ENCODE measurements around the gene TRAF7. TPM values are rescaled to one million over a fixed set of nuclear protein-coding genes. Genes with fewer than 3 reads are reported as not detected.
A peak's percentile ranks its signal among the peaks of the same experiment; 100 is the strongest.
"Not testable (repeated sequence)": the region's sequence is repeated elsewhere in the genome, so short reads cannot be mapped to it uniquely, and the experiment has no call there.

Gene TRAF7
- total RNA-seq, 4 donors from 2014 or later, result 15.3 to 97.1 (median 51.7) TPM

- DNase-seq, result peak; percentile 50 to 53
- Histone ChIP-seq H3K27me3 (no peaks in the 10 kb centered on the region), H3K36me3 (no peaks in the 10 kb centered on the region), H3K27ac (peak overlapping the region; percentile 98), H3K4me3 (peak overlapping the region; percentile 8 to 29), H3K4me1 (peaks cover 0 to 36% of the 10 kb centered on the region in 2 donors), H3K9me3 (no peaks in the 10 kb centered on the region)
- intact Hi-C loops (cut with DNase I; ENCODE audit: low total_unique reads), result no loop called here
- TF ChIP-seq, protein P1, sequence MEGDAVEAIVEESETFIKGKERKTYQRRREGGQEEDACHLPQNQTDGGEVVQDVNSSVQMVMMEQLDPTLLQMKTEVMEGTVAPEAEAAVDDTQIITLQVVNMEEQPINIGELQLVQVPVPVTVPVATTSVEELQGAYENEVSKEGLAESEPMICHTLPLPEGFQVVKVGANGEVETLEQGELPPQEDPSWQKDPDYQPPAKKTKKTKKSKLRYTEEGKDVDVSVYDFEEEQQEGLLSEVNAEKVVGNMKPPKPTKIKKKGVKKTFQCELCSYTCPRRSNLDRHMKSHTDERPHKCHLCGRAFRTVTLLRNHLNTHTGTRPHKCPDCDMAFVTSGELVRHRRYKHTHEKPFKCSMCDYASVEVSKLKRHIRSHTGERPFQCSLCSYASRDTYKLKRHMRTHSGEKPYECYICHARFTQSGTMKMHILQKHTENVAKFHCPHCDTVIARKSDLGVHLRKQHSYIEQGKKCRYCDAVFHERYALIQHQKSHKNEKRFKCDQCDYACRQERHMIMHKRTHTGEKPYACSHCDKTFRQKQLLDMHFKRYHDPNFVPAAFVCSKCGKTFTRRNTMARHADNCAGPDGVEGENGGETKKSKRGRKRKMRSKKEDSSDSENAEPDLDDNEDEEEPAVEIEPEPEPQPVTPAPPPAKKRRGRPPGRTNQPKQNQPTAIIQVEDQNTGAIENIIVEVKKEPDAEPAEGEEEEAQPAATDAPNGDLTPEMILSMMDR (IDR thresholded peaks at IDR 0.05), result no peak
- TF ChIP-seq POLR2A (IDR thresholded peaks at IDR 0.05), result no peak
Observed at GRCh38 chr16:2121853-2122252, 33.7 kb upstream of the TRAF7 start.

- Histone ChIP-seq H3K27me3 (no peaks in the 10 kb centered on the region), H3K9me3 (no peaks in the 10 kb centered on the region), H3K27ac (peak overlapping the region; percentile 98), H3K4me1 (peaks cover 0 to 42% of the 10 kb centered on the region in 2 donors), H3K36me3 (no peaks in the 10 kb centered on the region), H3K4me3 (no peak overlapping the region)
- no peak for DNase-seq
- intact Hi-C loops (cut with DNase I; ENCODE audit: low total_unique reads), result no loop called here
- TF ChIP-seq POLR2A (IDR thresholded peaks at IDR 0.05), result no peak
- TF ChIP-seq, protein P1 (IDR thresholded peaks at IDR 0.05), result no peak
Observed at GRCh38 chr16:2122429-2122828, 33.2 kb upstream of the TRAF7 start.

GRCh38 chr16:2122934-2123683 lies 32.5 kb upstream of the TRAF7 start:
- H3K4me3 ChIP-seq; intact Hi-C loops (cut with DNase I; ENCODE audit: low total_unique reads); H3K36me3 ChIP-seq; H3K9me3 ChIP-seq; H3K27me3 ChIP-seq: not testable (repeated sequence)
- peak; percentile 61 to 67 for DNase-seq
- H3K4me1 ChIP-seq, result peaks cover 0 to 42% of the 10 kb centered on the region in 2 donors
- peak overlapping the region; percentile 98 for H3K27ac ChIP-seq
- TF ChIP-seq POLR2A (IDR thresholded peaks at IDR 0.05), result peak in 1 of 2 donors; percentile 16

- H3K9me3 ChIP-seq; H3K27me3 ChIP-seq; intact Hi-C loops (cut with DNase I; ENCODE audit: low total_unique reads); H3K36me3 ChIP-seq: not testable (repeated sequence)
- Histone ChIP-seq H3K27ac (peak overlapping the region; percentile 98), H3K4me3 (peak overlapping the region; percentile 34 to 41), H3K4me1 (peaks cover 0 to 42% of the 10 kb centered on the region in 2 donors)
- peak in 1 of 2 donors; percentile 40 for DNase-seq
Observed at GRCh38 chr16:2123706-2124376, 31.7 kb upstream of the TRAF7 start.

- DNase-seq; H3K9me3 ChIP-seq; intact Hi-C loops (cut with DNase I; ENCODE audit: low total_unique reads); H3K27me3 ChIP-seq; H3K36me3 ChIP-seq: not testable (repeated sequence)
- H3K4me1 ChIP-seq, result peaks cover 0 to 42% of the 10 kb centered on the region in 2 donors
- peak overlapping the region; percentile 34 to 41 for H3K4me3 ChIP-seq
- peak overlapping the region; percentile 98 for H3K27ac ChIP-seq
Observed at GRCh38 chr16:2124377-2124693, 31.2 kb upstream of the TRAF7 start.

- H3K36me3 ChIP-seq; intact Hi-C loops (cut with DNase I; ENCODE audit: low total_unique reads); H3K27me3 ChIP-seq; H3K9me3 ChIP-seq: not testable (repeated sequence)
- H3K4me1 ChIP-seq, result peaks cover 0 to 42% of the 10 kb centered on the region in 2 donors
- peak; percentile 66 to 71 for TF ChIP-seq POLR2A (IDR thresholded peaks at IDR 0.05)
- H3K27ac ChIP-seq, result peak overlapping the region; percentile 98
- peak overlapping the region; percentile 34 to 41 for H3K4me3 ChIP-seq
- peak; percentile 87 to 91 for DNase-seq
Observed at GRCh38 chr16:2124694-2125444, 30.7 kb upstream of the TRAF7 start.

DNA sequence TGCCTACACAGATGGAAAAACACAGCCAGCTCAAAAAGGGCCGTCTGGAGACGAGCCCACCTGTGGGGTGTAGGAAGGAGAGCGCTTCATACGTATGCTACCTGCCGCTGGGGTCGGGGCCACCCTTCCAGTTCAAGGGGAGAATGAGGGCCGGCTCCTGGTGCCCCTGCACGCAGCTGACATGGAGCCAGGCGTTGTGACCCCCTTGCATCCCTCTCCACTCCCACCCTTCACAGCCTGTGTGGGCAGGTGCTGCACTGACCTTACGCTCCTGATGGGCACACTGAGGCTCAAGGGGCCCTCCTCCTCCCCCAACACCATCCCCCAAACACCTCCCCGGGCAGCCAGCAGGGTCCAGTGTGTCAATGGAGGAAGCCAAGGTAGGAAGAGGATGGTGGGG lies 30.0 kb upstream of the TRAF7 start:
- H3K9me3 ChIP-seq; H3K36me3 ChIP-seq; H3K27me3 ChIP-seq; intact Hi-C loops (cut with DNase I; ENCODE audit: low total_unique reads): not testable (repeated sequence)
- peak in 1 of 2 donors; percentile 46 for DNase-seq
- peak overlapping the region; percentile 34 to 41 for H3K4me3 ChIP-seq
- H3K4me1 ChIP-seq, result peaks cover 0 to 49% of the 10 kb centered on the region in 2 donors
- peak overlapping the region; percentile 98 for H3K27ac ChIP-seq

DNA sequence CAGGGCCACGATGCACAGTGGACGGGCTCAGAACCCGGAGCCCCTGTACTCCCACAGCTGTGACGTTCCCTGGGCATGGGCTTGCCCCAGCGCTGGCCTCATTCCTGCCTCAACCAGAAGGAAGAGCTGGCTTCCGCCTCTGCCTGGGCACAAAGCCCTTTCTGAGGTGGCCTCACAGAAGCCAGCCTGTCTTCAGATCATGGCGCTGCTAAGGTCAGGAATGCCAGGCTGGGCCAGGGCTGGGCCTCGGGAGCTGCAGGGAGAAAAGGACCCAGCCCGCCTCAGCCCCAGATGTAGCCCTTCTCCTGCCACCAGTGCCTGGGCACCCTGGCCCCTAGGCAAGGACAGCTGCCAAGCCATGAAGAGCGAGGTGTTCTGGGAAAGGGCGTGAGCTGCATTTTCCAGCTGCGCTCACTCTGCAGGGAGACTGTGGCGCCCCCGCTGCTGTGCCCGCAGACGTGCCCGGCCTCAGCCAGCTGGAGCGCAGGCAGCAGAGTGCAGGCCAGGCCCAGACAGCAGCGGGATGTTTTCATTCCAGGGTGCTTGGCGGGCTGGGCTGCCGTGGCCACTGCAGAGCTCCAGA lies 29.3 kb upstream of the TRAF7 start:
- H3K36me3 ChIP-seq; intact Hi-C loops (cut with DNase I; ENCODE audit: low total_unique reads); H3K9me3 ChIP-seq; H3K27me3 ChIP-seq; H3K4me3 ChIP-seq: not testable (repeated sequence)
- Histone ChIP-seq H3K27ac (peak overlapping the region; percentile 98), H3K4me1 (peaks cover 0 to 50% of the 10 kb centered on the region in 2 donors)
- DNase-seq, result peak in 1 of 2 donors; percentile 50

GRCh38 chr16:2126928-2127556 lies 28.5 kb upstream of the TRAF7 start:
- H3K27ac ChIP-seq, result peak overlapping the region; percentile 98
- H3K4me1 ChIP-seq, result peaks cover 0 to 50% of the 10 kb centered on the region in 2 donors
- H3K4me3 ChIP-seq, result peak overlapping the region in 1 of 2 donors; percentile 1

More at GRCh38 chr16:2126928-2127556, 28.5 kb upstream of the TRAF7 start:
- H3K9me3 ChIP-seq; H3K36me3 ChIP-seq; intact Hi-C loops (cut with DNase I; ENCODE audit: low total_unique reads); H3K27me3 ChIP-seq: not testable (repeated sequence)
- DNase-seq, result peak; percentile 56 to 59
